GM19043 (cell line): ENCODE data around the gene FXR2.

Experiments used
- ATAC-seq: cut with Tn5 transposase; IDR thresholded peaks from one replicate; pipeline ENCODE4 v1.9.1; 2021; ENCODE audit warnings: low read depth; ENCODE audit not compliant: unreplicated experiment

FXR2 gene

GRCh38 chr17:7573324-7574080 lies 41.2 kb downstream of the FXR2 start:
- no peak for ATAC-seq

GRCh38 chr17:7572588-7573323 lies 41.9 kb downstream of the FXR2 start:
- peak; percentile 92 for ATAC-seq

GRCh38 chr17:7572338-7572587 lies 42.4 kb downstream of the FXR2 start:
- ATAC-seq: no peak

GRCh38 chr17:7570351-7570750 lies 44.3 kb downstream of the FXR2 start:
- no peak for ATAC-seq

- ATAC-seq: no peak
Measured at GRCh38 chr17:7569571-7569970, 45.1 kb downstream of the FXR2 start.

- ATAC-seq: no peak
Measured at GRCh38 chr17:7563115-7563869, 51.4 kb downstream of the FXR2 start.

DNA sequence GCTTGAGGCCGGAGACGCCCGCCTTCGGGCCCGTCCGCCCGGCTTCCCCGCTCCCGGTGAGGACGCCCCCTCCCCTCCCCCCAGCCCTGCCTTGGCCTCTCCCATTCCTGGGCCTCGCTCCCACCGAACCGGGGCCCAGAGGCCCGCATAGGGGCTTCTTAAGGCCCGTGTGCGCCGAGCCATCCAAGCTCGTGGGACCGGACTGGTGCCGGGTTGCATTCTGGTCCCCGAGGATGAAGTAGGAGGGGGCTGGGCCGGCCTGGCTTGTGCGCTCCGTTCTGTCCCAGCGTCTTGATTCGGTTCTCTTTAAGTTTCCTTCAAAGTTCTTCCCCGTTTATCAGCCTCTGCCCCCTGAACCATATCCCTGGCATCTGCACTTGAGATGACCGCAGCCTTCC lies 52.5 kb downstream of the FXR2 start:
- ATAC-seq: no peak

GRCh38 chr17:7561589-7562207 lies 53.0 kb downstream of the FXR2 start, which contains the start of gene SENP3:
TSS of gene SENP3 (plus strand) at chr17:7561919. CDS start at chr17:7563077, 1,158 bp downstream.
- no peak for ATAC-seq

- no peak for ATAC-seq
Measured at GRCh38 chr17:7561028-7561575, 53.6 kb downstream of the FXR2 start.

DNA sequence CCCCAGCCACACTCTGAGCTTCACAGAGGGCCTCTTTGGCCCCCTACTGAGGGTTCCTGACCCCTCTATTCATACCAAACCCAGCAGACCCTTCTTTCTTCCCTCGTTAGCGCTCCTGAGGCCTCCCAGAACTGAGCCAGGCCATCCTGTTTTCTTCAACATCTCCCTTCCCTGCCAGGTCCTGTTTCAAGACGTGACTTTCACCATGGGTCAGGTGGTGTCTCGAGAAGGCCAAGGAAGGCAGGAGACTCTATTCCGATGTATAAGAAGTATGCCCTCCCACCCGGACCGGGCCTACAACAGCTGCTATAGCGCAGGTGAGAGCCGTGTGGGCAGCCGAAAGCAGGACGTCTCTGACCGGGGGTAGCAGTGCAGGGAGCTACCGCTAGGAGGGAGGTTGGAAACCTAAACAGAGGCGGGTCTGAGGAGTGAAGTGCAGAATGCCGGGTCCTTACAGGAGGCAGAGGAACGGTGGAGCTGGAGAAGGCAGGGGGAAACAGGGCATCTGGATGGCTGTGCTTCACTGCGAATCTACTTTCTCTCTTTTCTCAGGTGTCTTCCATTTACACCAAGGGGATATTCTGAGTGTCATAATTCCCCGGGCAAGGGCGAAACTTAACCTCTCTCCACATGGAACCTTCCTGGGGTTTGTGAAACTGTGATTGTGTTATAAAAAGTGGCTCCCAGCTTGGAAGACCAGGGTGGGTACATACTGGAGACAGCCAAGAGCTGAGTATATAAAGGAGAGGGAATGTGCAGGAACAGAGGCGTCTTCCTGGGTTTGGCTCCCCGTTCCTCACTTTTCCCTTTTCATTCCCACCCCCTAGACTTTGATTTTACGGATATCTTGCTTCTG lies 54.3 kb downstream of the FXR2 start:
- no peak for ATAC-seq

DNA sequence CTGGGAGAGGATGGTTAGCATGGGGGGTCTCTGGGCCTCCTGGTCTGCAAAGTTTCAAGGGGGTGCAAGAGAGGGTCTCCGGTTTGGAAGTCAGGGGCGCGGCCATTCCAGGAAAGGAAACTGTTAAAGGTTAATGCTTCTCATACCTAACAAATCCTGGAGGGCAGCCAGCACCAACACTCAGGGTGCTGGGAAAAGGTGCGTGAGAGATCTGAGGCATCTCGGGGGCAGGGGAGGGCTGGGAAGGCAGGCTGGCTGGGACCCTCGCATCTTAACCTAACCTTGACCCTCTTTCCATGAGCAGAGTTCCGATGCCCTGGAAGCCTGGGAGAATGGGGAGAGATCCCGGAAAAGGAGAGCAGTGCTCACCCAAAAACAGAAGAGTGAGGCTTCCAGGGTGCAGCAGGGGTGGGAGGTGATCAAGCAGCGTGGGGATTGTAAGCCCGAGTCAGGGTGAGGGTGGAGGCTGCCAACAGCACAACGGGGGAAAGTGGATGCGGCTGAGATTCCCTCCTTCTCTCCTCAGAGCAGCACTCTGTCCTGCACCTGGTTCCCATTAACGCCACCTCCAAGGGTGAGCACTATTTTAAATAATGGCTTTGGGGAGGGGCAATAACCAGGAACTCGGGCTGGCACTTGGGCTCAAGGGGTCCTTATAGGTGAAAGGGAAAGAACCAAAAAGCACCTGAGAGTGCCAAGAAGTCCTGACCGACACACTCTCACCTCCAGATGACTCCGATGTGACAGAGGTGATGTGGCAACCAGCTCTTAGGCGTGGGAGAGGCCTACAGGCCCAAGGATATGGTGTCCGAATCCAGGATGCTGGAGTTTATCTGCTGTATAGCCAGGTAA lies 55.2 kb downstream of the FXR2 start:
- ATAC-seq: no peak

- ATAC-seq: no peak
Measured at GRCh38 chr17:7558544-7559319, 56.0 kb downstream of the FXR2 start, which contains the start of gene TNFSF13. TSS of gene TNFSF13 (plus strand) at chr17:7558750. CDS start at chr17:7559040, 290 bp downstream.

GRCh38 chr17:7557775-7558543 lies 56.7 kb downstream of the FXR2 start:
- ATAC-seq: no peak

- ATAC-seq: no peak
Measured at GRCh38 chr17:7557147-7557764, 57.4 kb downstream of the FXR2 start.

GRCh38 chr17:7556627-7557026 lies 58.1 kb downstream of the FXR2 start:
- ATAC-seq: no peak

DNA sequence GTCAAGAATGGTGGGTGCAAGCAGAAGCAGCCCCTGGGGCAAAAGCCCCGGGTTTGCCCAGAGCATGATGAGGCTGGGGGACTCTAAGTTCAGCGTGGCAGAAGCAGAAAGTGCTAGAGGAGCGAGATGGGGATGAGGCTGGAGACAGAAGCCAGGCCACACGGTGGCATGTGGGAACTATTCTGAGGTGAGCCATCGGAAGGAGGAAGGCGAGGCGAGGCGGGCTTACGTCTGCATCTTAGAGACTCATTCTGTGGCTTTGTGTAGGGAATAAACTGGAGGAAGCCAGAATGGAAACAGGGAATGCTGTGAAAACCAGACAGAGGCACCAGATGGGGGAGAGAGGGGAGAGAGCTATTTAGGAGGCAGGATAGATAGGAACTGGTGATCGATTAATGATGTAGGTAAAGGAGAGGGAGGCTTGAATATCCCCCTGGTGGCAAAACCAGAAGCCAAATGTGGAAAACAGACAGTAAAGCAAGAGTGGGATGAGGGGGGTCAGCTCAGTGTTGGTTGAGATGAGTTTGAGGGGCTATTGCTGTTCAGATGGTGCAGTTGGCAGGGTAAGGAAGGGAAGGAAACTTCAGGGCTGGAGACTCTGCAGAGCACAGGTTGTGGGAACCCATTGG lies 59.3 kb downstream of the FXR2 start:
- no peak for ATAC-seq

DNA sequence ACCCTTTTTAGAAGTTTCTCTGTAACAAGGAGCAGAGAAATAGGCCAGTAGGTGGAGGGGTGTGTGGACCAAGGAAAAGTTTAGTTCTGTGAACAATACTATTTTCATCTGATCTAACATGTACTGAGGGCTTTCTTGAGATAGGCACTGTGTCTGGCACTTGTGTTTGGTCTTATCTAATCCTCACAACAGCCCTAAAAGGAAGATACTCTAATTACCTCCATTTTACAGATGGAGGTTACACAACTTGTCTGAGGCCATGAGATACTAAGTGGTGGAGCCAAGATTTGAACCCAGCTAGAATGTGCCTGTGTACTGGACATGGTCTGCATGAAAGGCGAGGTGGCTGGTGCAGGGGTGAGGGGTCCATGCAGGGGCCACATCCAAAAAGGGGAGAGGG lies 61.3 kb downstream of the FXR2 start:
- no peak for ATAC-seq
